Measurements from ENCODE around the gene IPO5. TPM values are rescaled to one million over a fixed set of nuclear protein-coding genes. Genes with fewer than 3 reads are reported as not detected.

IPO5 gene
- total and polyA plus RNA-seq, 2 of the 8 experiments (the other 6 are each of a cell fraction or from before 2014, with no cell fraction given): 143 to 410 TPM

DNA sequence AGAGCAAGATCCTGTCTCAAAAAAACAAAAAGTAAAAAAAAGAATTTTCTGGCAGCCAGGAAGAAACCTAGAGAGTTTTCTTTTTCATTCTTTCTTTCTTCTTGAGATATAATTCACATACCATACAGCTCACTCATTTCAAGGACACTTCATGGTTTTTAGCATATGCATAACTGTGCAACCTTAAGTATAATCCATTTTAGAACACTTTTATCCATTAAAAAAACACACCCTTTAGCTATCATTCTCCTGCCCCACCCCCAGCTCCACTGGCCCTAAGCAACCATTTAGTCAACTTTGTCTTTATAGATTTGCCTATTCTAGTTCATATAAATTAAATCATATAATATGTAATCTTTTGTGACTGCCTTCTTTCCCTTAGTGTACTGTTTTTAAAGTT, 8.1 kb upstream of the IPO5 start (continued):
- TF ChIP-seq, protein P1, sequence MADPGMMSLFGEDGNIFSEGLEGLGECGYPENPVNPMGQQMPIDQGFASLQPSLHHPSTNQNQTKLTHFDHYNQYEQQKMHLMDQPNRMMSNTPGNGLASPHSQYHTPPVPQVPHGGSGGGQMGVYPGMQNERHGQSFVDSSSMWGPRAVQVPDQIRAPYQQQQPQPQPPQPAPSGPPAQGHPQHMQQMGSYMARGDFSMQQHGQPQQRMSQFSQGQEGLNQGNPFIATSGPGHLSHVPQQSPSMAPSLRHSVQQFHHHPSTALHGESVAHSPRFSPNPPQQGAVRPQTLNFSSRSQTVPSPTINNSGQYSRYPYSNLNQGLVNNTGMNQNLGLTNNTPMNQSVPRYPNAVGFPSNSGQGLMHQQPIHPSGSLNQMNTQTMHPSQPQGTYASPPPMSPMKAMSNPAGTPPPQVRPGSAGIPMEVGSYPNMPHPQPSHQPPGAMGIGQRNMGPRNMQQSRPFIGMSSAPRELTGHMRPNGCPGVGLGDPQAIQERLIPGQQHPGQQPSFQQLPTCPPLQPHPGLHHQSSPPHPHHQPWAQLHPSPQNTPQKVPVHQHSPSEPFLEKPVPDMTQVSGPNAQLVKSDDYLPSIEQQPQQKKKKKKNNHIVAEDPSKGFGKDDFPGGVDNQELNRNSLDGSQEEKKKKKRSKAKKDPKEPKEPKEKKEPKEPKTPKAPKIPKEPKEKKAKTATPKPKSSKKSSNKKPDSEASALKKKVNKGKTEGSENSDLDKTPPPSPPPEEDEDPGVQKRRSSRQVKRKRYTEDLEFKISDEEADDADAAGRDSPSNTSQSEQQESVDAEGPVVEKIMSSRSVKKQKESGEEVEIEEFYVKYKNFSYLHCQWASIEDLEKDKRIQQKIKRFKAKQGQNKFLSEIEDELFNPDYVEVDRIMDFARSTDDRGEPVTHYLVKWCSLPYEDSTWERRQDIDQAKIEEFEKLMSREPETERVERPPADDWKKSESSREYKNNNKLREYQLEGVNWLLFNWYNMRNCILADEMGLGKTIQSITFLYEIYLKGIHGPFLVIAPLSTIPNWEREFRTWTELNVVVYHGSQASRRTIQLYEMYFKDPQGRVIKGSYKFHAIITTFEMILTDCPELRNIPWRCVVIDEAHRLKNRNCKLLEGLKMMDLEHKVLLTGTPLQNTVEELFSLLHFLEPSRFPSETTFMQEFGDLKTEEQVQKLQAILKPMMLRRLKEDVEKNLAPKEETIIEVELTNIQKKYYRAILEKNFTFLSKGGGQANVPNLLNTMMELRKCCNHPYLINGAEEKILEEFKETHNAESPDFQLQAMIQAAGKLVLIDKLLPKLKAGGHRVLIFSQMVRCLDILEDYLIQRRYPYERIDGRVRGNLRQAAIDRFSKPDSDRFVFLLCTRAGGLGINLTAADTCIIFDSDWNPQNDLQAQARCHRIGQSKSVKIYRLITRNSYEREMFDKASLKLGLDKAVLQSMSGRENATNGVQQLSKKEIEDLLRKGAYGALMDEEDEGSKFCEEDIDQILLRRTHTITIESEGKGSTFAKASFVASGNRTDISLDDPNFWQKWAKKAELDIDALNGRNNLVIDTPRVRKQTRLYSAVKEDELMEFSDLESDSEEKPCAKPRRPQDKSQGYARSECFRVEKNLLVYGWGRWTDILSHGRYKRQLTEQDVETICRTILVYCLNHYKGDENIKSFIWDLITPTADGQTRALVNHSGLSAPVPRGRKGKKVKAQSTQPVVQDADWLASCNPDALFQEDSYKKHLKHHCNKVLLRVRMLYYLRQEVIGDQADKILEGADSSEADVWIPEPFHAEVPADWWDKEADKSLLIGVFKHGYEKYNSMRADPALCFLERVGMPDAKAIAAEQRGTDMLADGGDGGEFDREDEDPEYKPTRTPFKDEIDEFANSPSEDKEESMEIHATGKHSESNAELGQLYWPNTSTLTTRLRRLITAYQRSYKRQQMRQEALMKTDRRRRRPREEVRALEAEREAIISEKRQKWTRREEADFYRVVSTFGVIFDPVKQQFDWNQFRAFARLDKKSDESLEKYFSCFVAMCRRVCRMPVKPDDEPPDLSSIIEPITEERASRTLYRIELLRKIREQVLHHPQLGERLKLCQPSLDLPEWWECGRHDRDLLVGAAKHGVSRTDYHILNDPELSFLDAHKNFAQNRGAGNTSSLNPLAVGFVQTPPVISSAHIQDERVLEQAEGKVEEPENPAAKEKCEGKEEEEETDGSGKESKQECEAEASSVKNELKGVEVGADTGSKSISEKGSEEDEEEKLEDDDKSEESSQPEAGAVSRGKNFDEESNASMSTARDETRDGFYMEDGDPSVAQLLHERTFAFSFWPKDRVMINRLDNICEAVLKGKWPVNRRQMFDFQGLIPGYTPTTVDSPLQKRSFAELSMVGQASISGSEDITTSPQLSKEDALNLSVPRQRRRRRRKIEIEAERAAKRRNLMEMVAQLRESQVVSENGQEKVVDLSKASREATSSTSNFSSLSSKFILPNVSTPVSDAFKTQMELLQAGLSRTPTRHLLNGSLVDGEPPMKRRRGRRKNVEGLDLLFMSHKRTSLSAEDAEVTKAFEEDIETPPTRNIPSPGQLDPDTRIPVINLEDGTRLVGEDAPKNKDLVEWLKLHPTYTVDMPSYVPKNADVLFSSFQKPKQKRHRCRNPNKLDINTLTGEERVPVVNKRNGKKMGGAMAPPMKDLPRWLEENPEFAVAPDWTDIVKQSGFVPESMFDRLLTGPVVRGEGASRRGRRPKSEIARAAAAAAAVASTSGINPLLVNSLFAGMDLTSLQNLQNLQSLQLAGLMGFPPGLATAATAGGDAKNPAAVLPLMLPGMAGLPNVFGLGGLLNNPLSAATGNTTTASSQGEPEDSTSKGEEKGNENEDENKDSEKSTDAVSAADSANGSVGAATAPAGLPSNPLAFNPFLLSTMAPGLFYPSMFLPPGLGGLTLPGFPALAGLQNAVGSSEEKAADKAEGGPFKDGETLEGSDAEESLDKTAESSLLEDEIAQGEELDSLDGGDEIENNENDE (IDR thresholded peaks at IDR 0.05; ENCODE audit: insufficient replicate concordance, low read length): no peak
- TF ChIP-seq TAF1 (IDR thresholded peaks at IDR 0.05; ENCODE audit: low read depth, low read length) (no peak), PHF8 (conservative IDR thresholded peaks at IDR 0.05; ENCODE audit: low read depth, low read length) (no peak), SAP30 (IDR thresholded peaks at IDR 0.05; ENCODE audit: insufficient read depth, insufficient replicate concordance, low read length) (no peak), SIX5 (IDR thresholded peaks at IDR 0.05; ENCODE audit: low read depth, low read length) (no peak), MAFK (IDR thresholded peaks at IDR 0.05; ENCODE audit: low read depth, low read length) (no peak), CEBPB (IDR thresholded peaks at IDR 0.05; ENCODE audit: low read depth, low read length) (no peak), GABPA (IDR thresholded peaks at IDR 0.05; ENCODE audit: borderline replicate concordance, insufficient read depth, low read length) (no peak), BCL11A (IDR thresholded peaks at IDR 0.05; ENCODE audit: low read depth in 2 of 2, low read length in 2 of 2) (no peak)
- TF ChIP-seq, protein P2, sequence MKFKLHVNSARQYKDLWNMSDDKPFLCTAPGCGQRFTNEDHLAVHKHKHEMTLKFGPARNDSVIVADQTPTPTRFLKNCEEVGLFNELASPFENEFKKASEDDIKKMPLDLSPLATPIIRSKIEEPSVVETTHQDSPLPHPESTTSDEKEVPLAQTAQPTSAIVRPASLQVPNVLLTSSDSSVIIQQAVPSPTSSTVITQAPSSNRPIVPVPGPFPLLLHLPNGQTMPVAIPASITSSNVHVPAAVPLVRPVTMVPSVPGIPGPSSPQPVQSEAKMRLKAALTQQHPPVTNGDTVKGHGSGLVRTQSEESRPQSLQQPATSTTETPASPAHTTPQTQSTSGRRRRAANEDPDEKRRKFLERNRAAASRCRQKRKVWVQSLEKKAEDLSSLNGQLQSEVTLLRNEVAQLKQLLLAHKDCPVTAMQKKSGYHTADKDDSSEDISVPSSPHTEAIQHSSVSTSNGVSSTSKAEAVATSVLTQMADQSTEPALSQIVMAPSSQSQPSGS (IDR thresholded peaks at IDR 0.05; ENCODE audit: low read length): no peak
